Stomach (tissue), 9 donors: ENCODE measurements around the gene TRAF6. TPM values are rescaled to one million over a fixed set of nuclear protein-coding genes. Genes with fewer than 3 reads are reported as not detected.
A peak's percentile ranks its signal among the peaks of the same experiment; 100 is the strongest.

Experiments used
- DNase-seq, 2 donors: peaks; one replicate each; pipeline versions ENCODE4 v3.0.0 to v3.0.0-alpha.2; 2013 to 2019
- H3K27ac ChIP-seq, 5 donors: fragments of 200-600 bp in 4 of 5; sonication (generic) in 4 of 5; one replicate each; pipeline ENCODE4 v1.5.1; 2013 to 2019; ENCODE audit warnings: mild to moderate bottlenecking in 1 of 5, moderate library complexity in 1 of 5
- H3K27me3 ChIP-seq, 3 donors: fragments of 200-600 bp; sonication (generic); one replicate each; pipeline ENCODE4 v1.5.1; 2017 to 2019; ENCODE audit warnings: mixed run types in 1 of 3
- H3K36me3 ChIP-seq, 4 donors: fragments of 200-600 bp; sonication (generic); 1 replicate in 3 of 4; 2 replicates in 1 of 4; pipeline ENCODE4 v1.5.1; 2016 to 2019
- H3K4me1 ChIP-seq, 4 donors: fragments of 200-600 bp; sonication (generic); one replicate each; pipeline ENCODE4 v1.5.1; 2016 to 2019
- H3K4me3 ChIP-seq, 4 donors: fragments of 200-600 bp; sonication (generic) in 3 of 4; one replicate each; pipeline ENCODE4 v1.5.1; 2016 to 2019; ENCODE audit warnings: mild to moderate bottlenecking in 1 of 4
- H3K9me3 ChIP-seq, 4 donors: fragments of 200-600 bp; sonication (generic); one replicate each; pipeline ENCODE4 v1.5.1; 2016 to 2019
- CTCF ChIP-seq, 7 experiments: fragments of 450-650 bp in 4 of 7; fragments of 200-600 bp in 3 of 7; sonication (generic) in 3 of 7; IDR thresholded peaks; one replicate each; pipeline ENCODE4 v1.5.1; 2016 to 2019; ENCODE audit warnings: antibody characterized with exemption in 7 of 7, control low read depth in 2 of 7, mild to moderate bottlenecking in 1 of 7
- EP300 ChIP-seq: sonication (generic); formaldehyde crosslinking; IDR thresholded peaks from one replicate; pipeline ENCODE4 v1.6.1; 2017; ENCODE audit warnings: antibody characterized with exemption
- POLR2A ChIP-seq, 4 donors: fragments of 450-650 bp; IDR thresholded peaks; one replicate each; pipeline ENCODE4 v1.6.1; 2016; ENCODE audit warnings: antibody characterized with exemption in 4 of 4, control low read depth in 2 of 4, mild to moderate bottlenecking in 1 of 4, moderate library complexity in 1 of 4
- POLR2AphosphoS5 ChIP-seq, 3 donors: sonication (generic); formaldehyde crosslinking; IDR thresholded peaks; one replicate each; pipeline ENCODE4 v1.6.1; 2016; ENCODE audit warnings: antibody characterized with exemption in 3 of 3
- WGBS, 5 donors: extraction: QIAGEN DNeasy Blood & Tissue Kit in 3 of 5; methylation state at CpG; one replicate each; pipeline versions ENCODE4 v1.1.5 to v1.1.7; 2013 to 2018; 5-methylcytosine and 5-hydroxymethylcytosine counted together
- intact Hi-C: fragments of 100-400 bp; cut with DNase I; formaldehyde crosslinking; loops from one replicate; pipeline ENCODE4 v1.15.1; 2023; ENCODE audit warnings: low total_unique reads
- polyA plus RNA-seq, 3 donors: library from polyadenylated mRNA; stranded (reverse); fragments of 200-250 nt; gene quantifications; one replicate each; pipeline ENCODE4 v1.2.3, GENCODE V29; 2013
- total RNA-seq, 5 donors: library from RNA; depleted of rRNA; stranded (reverse); fragments of >200 nt; gene quantifications; one replicate each; pipeline versions ENCODE4 v1.1.0 to v1.2.3, GENCODE V29; 2014 to 2016
- donor health status: healthy with polysubstance abuse.
- donor health status: Bipolar disorder and iron deficiency.
- donor health status: healthy.

The TRAF6 gene
- total and polyA plus RNA-seq, 8 donors, result 1.2 to 19.2 (median 4.7) TPM

- intact Hi-C loops, result no loop called here
- Histone ChIP-seq H3K9me3 (no peaks in the 10 kb centered on the region), H3K36me3 (no peaks in the 10 kb centered on the region), H3K27ac (no peak overlapping the region), H3K27me3 (no peaks in the 10 kb centered on the region), H3K4me1 (no peaks in the 10 kb centered on the region), H3K4me3 (no peak overlapping the region)
- TF ChIP-seq POLR2AphosphoS5 (IDR thresholded peaks at IDR 0.05) (no peak), POLR2A (IDR thresholded peaks at IDR 0.05) (no peak), CTCF (IDR thresholded peaks at IDR 0.05) (no peak), EP300 (no peak)
- 18 to 35% (median 23%) methylated on average over 1 of the region's 1 CpG for WGBS, 5 donors
- DNase-seq, result no peak
Measured at GRCh38 chr11:36550385-36551115, 40.5 kb upstream of the TRAF6 start.

- Histone ChIP-seq H3K36me3 (no peaks in the 10 kb centered on the region), H3K27me3 (no peaks in the 10 kb centered on the region), H3K4me1 (peaks cover 0 to 5% (median 0%) of the 10 kb centered on the region in 4 donors), H3K4me3 (no peak overlapping the region), H3K27ac (no peak overlapping the region), H3K9me3 (no peaks in the 10 kb centered on the region)
- intact Hi-C loops, result no loop called here
- no peak for TF ChIP-seq EP300
- TF ChIP-seq CTCF (IDR thresholded peaks at IDR 0.05), result peak in 3 of 7 experiments; percentile 17 to 27 (median 27)
- peak in 1 of 3 donors; percentile 36 for TF ChIP-seq POLR2AphosphoS5 (IDR thresholded peaks at IDR 0.05)
- no peak for TF ChIP-seq POLR2A (IDR thresholded peaks at IDR 0.05)
- DNase-seq, result peak; percentile 49 to 72
- 8 to 21% (median 13%) methylated on average over 6 of the region's 6 CpGs for WGBS, 5 donors
Measured at GRCh38 chr11:36540998-36541397, 30.9 kb upstream of the TRAF6 start.

- no peak for DNase-seq
Measured at GRCh38 chr11:36534276-36534840, 24.3 kb upstream of the TRAF6 start.

More at GRCh38 chr11:36534276-36534840, 24.3 kb upstream of the TRAF6 start:
- no peak overlapping the region for H3K27ac ChIP-seq
- H3K36me3 ChIP-seq, result no peaks in the 10 kb centered on the region
- no peaks in the 10 kb centered on the region for H3K9me3 ChIP-seq
- 71 to 83% (median 79%) methylated on average over 3 of the region's 3 CpGs for WGBS, 5 donors
- H3K27me3 ChIP-seq, result no peaks in the 10 kb centered on the region
- TF ChIP-seq POLR2AphosphoS5 (IDR thresholded peaks at IDR 0.05), result no peak
- TF ChIP-seq EP300, result no peak
- TF ChIP-seq CTCF (IDR thresholded peaks at IDR 0.05), result no peak
- no peak for TF ChIP-seq POLR2A (IDR thresholded peaks at IDR 0.05)
- H3K4me1 ChIP-seq, result no peaks in the 10 kb centered on the region
- intact Hi-C loops, result no loop called here
- H3K4me3 ChIP-seq, result no peak overlapping the region
